GM12878 (cell line): Measurements from ENCODE around the gene TPCN1. TPM values are rescaled to one million over a fixed set of nuclear protein-coding genes. Genes with fewer than 3 reads are reported as not detected.

ENCODE experiments used
- ATAC-seq: fragments of 200-7000 bp; cut with Tn5 transposase; 3 replicates; pipeline ENCODE4 v1.9.1; 2020; ENCODE audit warnings: mild to moderate bottlenecking, moderate library complexity
- BruUV-seq: library from RNA; stranded (reverse); fragments of 400-500 nt; replicated peaks from 2 replicates; lab custom pipeline; 2021; lab: Mats Ljungman, UMichigan
- CTCF ChIA-PET: fragments of 300-600 bp; sonication (Branson Sonifier 250); formaldehyde crosslinking; extraction: SDS; loops from one replicate; lab custom pipeline; 2021; ENCODE audit warnings: inconsistent platforms; lab: Yijun Ruan, JAX
- POLR2A ChIA-PET: fragments of 350-600 bp; formaldehyde crosslinking; extraction: SDS; loops from one replicate; lab custom pipeline; 2021; ENCODE audit warnings: inconsistent platforms; lab: Charles Lee
- RAD21 ChIA-PET: fragments of 300-600 bp; sonication (Branson Sonifier 250); formaldehyde crosslinking; loops from one replicate; lab custom pipeline; 2023; ENCODE audit warnings: antibody characterized with exemption; ENCODE audit not compliant: unreplicated experiment; lab: Charles Lee
- SMC1A ChIA-PET: fragments of 300-600 bp; sonication (Branson Sonifier 250); formaldehyde crosslinking; loops from one replicate; lab custom pipeline; 2023; ENCODE audit not compliant: unreplicated experiment, uncharacterized antibody; lab: Charles Lee
- DNase-seq: peaks from one replicate; pipeline ENCODE4 v3.0.0-alpha.2; 2011; ENCODE audit warnings: low read depth, low spot score
- FAIRE-seq: peaks from 3 replicates; lab custom pipeline; 2011; peaks lifted over from hg19 to GRCh38; lab: Jason Lieb, UNC
- H2AFZ ChIP-seq: 2 replicates; pipeline ENCODE4 v1.6.0; 2011; ENCODE audit warnings: low read depth, low read length, control low read depth; ENCODE audit not compliant: control insufficient read depth
- H3K27ac ChIP-seq: 2 replicates; pipeline ENCODE4 v1.5.1; 2011; ENCODE audit warnings: control low read depth; ENCODE audit not compliant: control insufficient read depth, insufficient read depth
- H3K27me3 ChIP-seq, 2 experiments: replicated peaks in 1 of 2; 2 replicates each; pipeline versions ENCODE4 v1.6.0 to v1.6.1; 2011; ENCODE audit warnings: low read length in 1 of 2; ENCODE audit not compliant: control insufficient read depth in 2 of 2, insufficient read depth in 2 of 2
- H3K36me3 ChIP-seq, 2 experiments: 2 replicates each; pipeline ENCODE4 v1.5.1; 2011; ENCODE audit warnings: low read length in 1 of 2; ENCODE audit not compliant: control insufficient read depth in 2 of 2, insufficient read depth in 2 of 2
- H3K4me1 ChIP-seq: 2 replicates; pipeline ENCODE4 v1.6.1; 2011; ENCODE audit warnings: mild to moderate bottlenecking, low read length, moderate library complexity, mixed read lengths; ENCODE audit not compliant: control insufficient read depth, insufficient read depth
- H3K4me2 ChIP-seq: 2 replicates; pipeline ENCODE4 v1.6.0; 2011; ENCODE audit warnings: control low read depth; ENCODE audit not compliant: control insufficient read depth, insufficient read depth
- H3K4me3 ChIP-seq: fragments of 200-600 bp; sonication (generic); 2 replicates; pipeline ENCODE4 v1.5.1; 2016
- H3K79me2 ChIP-seq: 2 replicates; pipeline ENCODE4 v1.6.0; 2011; ENCODE audit warnings: low read length; ENCODE audit not compliant: control insufficient read depth, insufficient read depth
- H3K9ac ChIP-seq: 2 replicates; pipeline ENCODE4 v1.8.0; 2011; ENCODE audit warnings: low read length, control low read depth, mixed read lengths; ENCODE audit not compliant: control insufficient read depth, insufficient read depth
- H3K9me3 ChIP-seq: replicated peaks from 3 replicates; pipeline ENCODE4 v1.5.1; 2011; ENCODE audit warnings: mild to moderate bottlenecking, low read length; ENCODE audit not compliant: control insufficient read depth, insufficient read depth
- H4K20me1 ChIP-seq: 2 replicates; pipeline ENCODE4 v1.6.0; 2011; ENCODE audit not compliant: control insufficient read depth, insufficient read depth
- CBX3 ChIP-seq: fragments of 200-600 bp; sonication (generic); IDR thresholded peaks from 2 replicates; pipeline ENCODE4 v1.6.1; 2016; ENCODE audit warnings: low read depth, borderline replicate concordance
- FOXM1 ChIP-seq: IDR thresholded peaks from 2 replicates; pipeline ENCODE4 v1.6.1; 2012; ENCODE audit warnings: low read depth, mild to moderate bottlenecking, inconsistent platforms, low read length, moderate library complexity
- MYB ChIP-seq: fragments of 150-350 bp; IDR thresholded peaks from 2 replicates; pipeline ENCODE4 v1.6.1; 2014; ENCODE audit warnings: mild to moderate bottlenecking, low read depth, low read length, borderline replicate concordance
- NR2F1 ChIP-seq: fragments of 450-650 bp; conservative IDR thresholded peaks from 2 replicates; pipeline ENCODE4 v1.6.1; 2017; ENCODE audit warnings: mild to moderate bottlenecking
- POU2F2 ChIP-seq: IDR thresholded peaks from 3 replicates; pipeline ENCODE4 v1.6.1; 2011; ENCODE audit warnings: low read depth, mild to moderate bottlenecking, low read length, borderline replicate concordance
- RBBP5 ChIP-seq: fragments of 200-600 bp; sonication (generic); conservative IDR thresholded peaks from 2 replicates; pipeline ENCODE4 v1.6.1; 2016
- RUNX3 ChIP-seq: IDR thresholded peaks from 2 replicates; pipeline ENCODE4 v1.6.1; 2012; ENCODE audit warnings: low read length, inconsistent platforms
- SMAD1 ChIP-seq: fragments of 450-650 bp; IDR thresholded peaks from 2 replicates; pipeline ENCODE4 v1.6.1; 2018; ENCODE audit warnings: mild to moderate bottlenecking, low read depth; ENCODE audit not compliant: partially characterized antibody
- SPI1 ChIP-seq: IDR thresholded peaks from 2 replicates; pipeline ENCODE4 v1.6.1; 2011; ENCODE audit warnings: low read depth, mild to moderate bottlenecking, low read length, moderate library complexity, borderline replicate concordance; ENCODE audit not compliant: insufficient read depth
- TCF7 ChIP-seq: IDR thresholded peaks from 2 replicates; pipeline ENCODE4 v1.6.1; 2014; ENCODE audit warnings: antibody characterized with exemption, borderline replicate concordance
- WRNIP1 ChIP-seq: IDR thresholded peaks from 2 replicates; pipeline ENCODE4 v1.6.1; 2011; ENCODE audit warnings: low read depth, low read length, improper control_type of control experiment, borderline replicate concordance
- WGBS: methylation state at CpG from one replicate; pipeline ENCODE4 v1.1.6; 2016; ENCODE audit warnings: low lambda C conversion rate; ENCODE audit not compliant: insufficient replicate concordance, insufficient coverage; ENCODE audit errors: missing lambda C conversion rate; 5-methylcytosine and 5-hydroxymethylcytosine counted together
- in situ Hi-C: fragments of 300-500 bp; cut with MboI; formaldehyde crosslinking; loops from 9 replicates; pipeline ENCODE4 v1.14.3; 2018; ENCODE audit warnings: mixed read lengths
- intact Hi-C: fragments of 100-400 bp; cut with micrococcal nuclease; formaldehyde crosslinking; loops from one replicate; pipeline ENCODE4 v1.14.2; 2022; ENCODE audit not compliant: unreplicated experiment
- polyA plus RNA-seq, 11 experiments: library from polyadenylated mRNA; depleted of rRNA in 4 of 11; unstranded in 6 of 11; stranded (reverse) in 5 of 11; fragments of >200 nt; fragmentation: Nextera tagmentation in 4 of 11; fragmentation: Illumina TruSeq in 1 of 11; extraction: Ambion mirVana in 4 of 11; extraction: Trizol in 1 of 11; gene quantifications; 1 replicate in 1 of 11; 2 replicates in 10 of 11; pipeline versions ENCODE4 v1.2.1 to v1.2.3, GENCODE V29; 2011 to 2016; ENCODE audit warnings: inconsistent platforms in 2 of 11, missing spikeins in 2 of 11, low read depth in 1 of 11
- total RNA-seq, 4 experiments: library from RNA; depleted of rRNA in 3 of 4; stranded (reverse); fragments of >200 nt in 3 of 4; fragmentation: Illumina TruSeq in 1 of 4; extraction: Trizol in 1 of 4; gene quantifications; 2 replicates each; pipeline versions ENCODE4 v1.2.1 to v1.2.3, GENCODE V29; 2013 to 2021
- TF ChIP-seq, protein P1 (sequence below): fragments of 450-650 bp; IDR thresholded peaks from 2 replicates; pipeline ENCODE4 v1.6.1; 2017; ENCODE audit warnings: antibody characterized with exemption, mild to moderate bottlenecking, moderate library complexity

Gene TPCN1
- total and polyA plus RNA-seq, 10 of the 15 experiments (the other 5 are each of a cell fraction or from before 2014, with no cell fraction given), result 0.79 to 30.9 (median 19.4) TPM

DNA sequence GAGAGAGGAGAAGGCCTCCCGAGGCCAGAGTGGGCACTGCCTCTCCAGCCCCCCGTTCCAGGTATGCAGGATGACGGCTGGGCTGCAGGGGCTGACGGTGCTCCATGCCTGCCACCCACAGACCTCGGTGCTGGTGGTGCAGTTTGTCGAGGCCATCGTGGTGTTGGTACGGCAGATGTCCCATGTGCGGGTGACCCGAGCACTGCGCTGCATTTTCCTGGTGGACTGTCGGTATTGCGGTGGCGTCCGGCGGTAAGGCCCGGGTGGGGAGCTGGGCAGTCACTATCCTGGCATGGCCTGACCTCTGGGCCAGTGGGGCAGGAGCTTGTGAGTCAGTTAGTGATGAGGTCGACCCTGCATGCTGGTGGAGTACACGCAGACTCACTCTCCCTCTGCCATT, 47.4 kb downstream of the TPCN1 start:
- Histone ChIP-seq H3K4me1 (peaks cover 3% of the 10 kb centered on the region), H3K9ac (no peak overlapping the region), H3K4me3 (no peak overlapping the region), H4K20me1 (no peaks in the 10 kb centered on the region), H3K9me3 (no peaks in the 10 kb centered on the region), H3K4me2 (no peak overlapping the region), H2AFZ (no peak overlapping the region), H3K27me3 (no peaks in the 10 kb centered on the region), H3K27ac (no peak overlapping the region), H3K36me3 (peaks cover 15 to 32% of the 10 kb centered on the region in 2 experiments), H3K79me2 (no peaks in the 10 kb centered on the region)
- ChIA-PET RAD21 (no interaction called here), SMC1A (interaction anchor here (1.3 to 1.7 kb wide), 2 partner anchors 33 to 42 kb away, joined by 3 read pairs; no protein-coding TSS in a partner anchor), CTCF (no interaction called here), POLR2A (interaction anchor here (0.5 kb wide), 1 partner anchor 1140 kb away, joined by 6 read pairs; no protein-coding TSS in a partner anchor)
- no peak for TF ChIP-seq POU2F2
- TF ChIP-seq SMAD1, result no peak
- no peak for TF ChIP-seq CBX3
- no peak for TF ChIP-seq FOXM1
- no peak for TF ChIP-seq TCF7
- WGBS, result 96% methylated on average over 19 of the region's 19 CpGs
- intact Hi-C loops, result no loop called here
- no peak for ATAC-seq
- in situ Hi-C loops, result no loop called here
- FAIRE-seq, result no peak
- no peak for DNase-seq
- BruUV-seq, result no TSS peak

DNA sequence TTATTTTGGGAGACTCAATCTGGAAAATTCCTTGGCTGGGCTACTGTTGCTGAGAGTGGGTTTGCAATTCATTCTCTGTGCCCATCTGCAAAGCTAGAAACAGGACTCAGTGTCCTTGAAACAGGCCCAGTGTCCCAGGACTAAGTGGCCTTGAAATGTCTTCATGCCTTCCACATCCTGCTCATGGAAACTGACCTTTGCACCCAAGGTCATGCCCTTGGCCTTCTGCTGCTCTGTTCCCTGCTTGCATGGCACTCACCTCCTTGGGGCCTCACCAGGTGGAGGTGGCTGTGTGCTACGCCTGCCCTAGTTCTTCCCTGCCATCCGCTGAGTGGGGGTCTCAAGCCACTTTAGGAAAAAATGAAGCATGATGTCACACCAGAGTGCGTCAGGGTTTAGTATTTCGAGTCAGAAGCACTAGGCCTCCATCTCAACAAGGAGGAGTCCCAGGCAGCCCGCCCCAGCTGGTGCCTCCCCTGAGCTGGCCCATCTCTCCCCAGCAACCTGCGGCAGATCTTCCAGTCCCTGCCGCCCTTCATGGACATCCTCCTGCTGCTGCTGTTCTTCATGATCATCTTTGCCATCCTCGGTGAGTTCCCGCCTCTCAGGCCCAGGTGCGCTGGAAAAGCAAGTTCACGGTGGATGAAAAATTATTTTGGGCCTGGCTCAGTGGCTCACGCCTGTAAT, 48.1 kb downstream of the TPCN1 start:
- BruUV-seq, result no TSS peak
- ChIA-PET CTCF (no interaction called here), RAD21 (no interaction called here), POLR2A (no interaction called here), SMC1A (no interaction called here)
- no peaks in the 10 kb centered on the region for H4K20me1 ChIP-seq
- H3K79me2 ChIP-seq, result no peaks in the 10 kb centered on the region
- H3K4me1 ChIP-seq, result peaks cover 3% of the 10 kb centered on the region
- in situ Hi-C loops (no loop called here), intact Hi-C loops (no loop called here)
- no peak overlapping the region for H3K4me2 ChIP-seq
- H3K27me3 ChIP-seq, result no peaks in the 10 kb centered on the region
- H3K36me3 ChIP-seq, result peaks cover 16 to 32% of the 10 kb centered on the region in 2 experiments
- DNase-seq, result no peak
- no peaks in the 10 kb centered on the region for H3K9me3 ChIP-seq
- no peak overlapping the region for H3K9ac ChIP-seq
- no peak for TF ChIP-seq WRNIP1
- TF ChIP-seq SPI1, result no peak
- TF ChIP-seq RUNX3, result no peak
- no peak for TF ChIP-seq MYB
- no peak for TF ChIP-seq NR2F1
- TF ChIP-seq, protein P1, sequence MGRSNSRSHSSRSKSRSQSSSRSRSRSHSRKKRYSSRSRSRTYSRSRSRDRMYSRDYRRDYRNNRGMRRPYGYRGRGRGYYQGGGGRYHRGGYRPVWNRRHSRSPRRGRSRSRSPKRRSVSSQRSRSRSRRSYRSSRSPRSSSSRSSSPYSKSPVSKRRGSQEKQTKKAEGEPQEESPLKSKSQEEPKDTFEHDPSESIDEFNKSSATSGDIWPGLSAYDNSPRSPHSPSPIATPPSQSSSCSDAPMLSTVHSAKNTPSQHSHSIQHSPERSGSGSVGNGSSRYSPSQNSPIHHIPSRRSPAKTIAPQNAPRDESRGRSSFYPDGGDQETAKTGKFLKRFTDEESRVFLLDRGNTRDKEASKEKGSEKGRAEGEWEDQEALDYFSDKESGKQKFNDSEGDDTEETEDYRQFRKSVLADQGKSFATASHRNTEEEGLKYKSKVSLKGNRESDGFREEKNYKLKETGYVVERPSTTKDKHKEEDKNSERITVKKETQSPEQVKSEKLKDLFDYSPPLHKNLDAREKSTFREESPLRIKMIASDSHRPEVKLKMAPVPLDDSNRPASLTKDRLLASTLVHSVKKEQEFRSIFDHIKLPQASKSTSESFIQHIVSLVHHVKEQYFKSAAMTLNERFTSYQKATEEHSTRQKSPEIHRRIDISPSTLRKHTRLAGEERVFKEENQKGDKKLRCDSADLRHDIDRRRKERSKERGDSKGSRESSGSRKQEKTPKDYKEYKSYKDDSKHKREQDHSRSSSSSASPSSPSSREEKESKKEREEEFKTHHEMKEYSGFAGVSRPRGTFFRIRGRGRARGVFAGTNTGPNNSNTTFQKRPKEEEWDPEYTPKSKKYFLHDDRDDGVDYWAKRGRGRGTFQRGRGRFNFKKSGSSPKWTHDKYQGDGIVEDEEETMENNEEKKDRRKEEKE, result no peak
- no peak for TF ChIP-seq RBBP5
- no peak overlapping the region for H3K4me3 ChIP-seq
- no peak for ATAC-seq
- FAIRE-seq, result no peak
- no peak overlapping the region for H2AFZ ChIP-seq
- no peak overlapping the region for H3K27ac ChIP-seq
- 92% methylated on average over 12 of the region's 12 CpGs for WGBS
